ENCODE measurements around the gene ENO2.

The ENO2 gene

GRCh38 chr12:6965714-6966113 is 51.3 kb downstream of the ENO2 start:
- H3K36me3 ChIP-seq (ENCODE audit: insufficient read depth, low read length), result peaks cover 52% of the 10 kb centered on the region
- H2AFZ ChIP-seq (ENCODE audit: low read length), result no peak overlapping the region
- TF ChIP-seq CTCF (IDR thresholded peaks at IDR 0.05; ENCODE audit: low read length) (no peak), EZH2 (IDR thresholded peaks at IDR 0.05; ENCODE audit: borderline replicate concordance, low read length) (no peak)
- H3K4me3 ChIP-seq (ENCODE audit: low read depth, low read length, poor library complexity, severe bottlenecking), result no peak overlapping the region
- no peaks in the 10 kb centered on the region for H3K9me2 ChIP-seq (ENCODE audit: low read depth, low read length)
- H3K4me2 ChIP-seq (ENCODE audit: low read length), result no peak overlapping the region
- no peak overlapping the region for H3K9ac ChIP-seq (ENCODE audit: low read length)
- 0 out of 2 replicates have a peak, but pooled peaks cover 4% of the 10 kb centered on the region for H3F3A ChIP-seq (ENCODE audit: insufficient read depth, low read length)
- peaks cover 51% of the 10 kb centered on the region for H3K4me1 ChIP-seq (ENCODE audit: insufficient read depth, low read length, severe bottlenecking)
- H3K27ac ChIP-seq (ENCODE audit: low read depth, low read length, poor library complexity, severe bottlenecking), result peak overlapping the region; percentile 11
- H4K20me1 ChIP-seq (ENCODE audit: insufficient read depth, low read length), result no peaks in the 10 kb centered on the region
- H3K9me3 ChIP-seq (ENCODE audit: low read length), result no peaks in the 10 kb centered on the region
- H3K79me2 ChIP-seq (ENCODE audit: insufficient read depth, low read length), result peaks cover 7% of the 10 kb centered on the region; the same call in 1 of the 2 replicates
- no peaks in the 10 kb centered on the region for H3K27me3 ChIP-seq (ENCODE audit: insufficient read depth, low read length)

GRCh38 chr12:6966351-6966750 is 52.0 kb downstream of the ENO2 start:
- H3K9me2 ChIP-seq (ENCODE audit: low read depth, low read length), result no peaks in the 10 kb centered on the region
- peaks cover 46% of the 10 kb centered on the region for H3K4me1 ChIP-seq (ENCODE audit: insufficient read depth, low read length, severe bottlenecking)
- peaks cover 52% of the 10 kb centered on the region for H3K36me3 ChIP-seq (ENCODE audit: insufficient read depth, low read length)
- H3F3A ChIP-seq (ENCODE audit: insufficient read depth, low read length), result 0 out of 2 replicates have a peak, but pooled peaks cover 4% of the 10 kb centered on the region
- no peak overlapping the region for H3K9ac ChIP-seq (ENCODE audit: low read length)
- H3K9me3 ChIP-seq (ENCODE audit: low read length), result no peaks in the 10 kb centered on the region
- no peak overlapping the region for H3K4me3 ChIP-seq (ENCODE audit: low read depth, low read length, poor library complexity, severe bottlenecking)
- no peak overlapping the region for H3K4me2 ChIP-seq (ENCODE audit: low read length)
- no peaks in the 10 kb centered on the region for H3K27me3 ChIP-seq (ENCODE audit: insufficient read depth, low read length)
- no peak overlapping the region for H2AFZ ChIP-seq (ENCODE audit: low read length)
- H4K20me1 ChIP-seq (ENCODE audit: insufficient read depth, low read length), result no peaks in the 10 kb centered on the region
- H3K27ac ChIP-seq (ENCODE audit: low read depth, low read length, poor library complexity, severe bottlenecking), result no peak overlapping the region
- no peak for TF ChIP-seq EZH2 (IDR thresholded peaks at IDR 0.05; ENCODE audit: borderline replicate concordance, low read length)
- H3K79me2 ChIP-seq (ENCODE audit: insufficient read depth, low read length), result peaks cover 13% of the 10 kb centered on the region

GRCh38 chr12:6967651-6968100 is 53.3 kb downstream of the ENO2 start:
- Histone ChIP-seq H2AFZ (ENCODE audit: low read length) (no peak overlapping the region), H4K20me1 (ENCODE audit: insufficient read depth, low read length) (no peaks in the 10 kb centered on the region), H3K36me3 (ENCODE audit: insufficient read depth, low read length) (peaks cover 59% of the 10 kb centered on the region), H3K4me2 (ENCODE audit: low read length) (no peak overlapping the region), H3K9me3 (ENCODE audit: low read length) (no peaks in the 10 kb centered on the region), H3K27me3 (ENCODE audit: insufficient read depth, low read length) (no peaks in the 10 kb centered on the region), H3K9me2 (ENCODE audit: low read depth, low read length) (no peaks in the 10 kb centered on the region), H3K27ac (ENCODE audit: low read depth, low read length, poor library complexity, severe bottlenecking) (no peak overlapping the region), H3K9ac (ENCODE audit: low read length) (no peak overlapping the region), H3K4me3 (ENCODE audit: low read depth, low read length, poor library complexity, severe bottlenecking) (no peak overlapping the region), H3F3A (ENCODE audit: insufficient read depth, low read length) (0 out of 2 replicates have a peak, but pooled peaks cover 4% of the 10 kb centered on the region), H3K79me2 (ENCODE audit: insufficient read depth, low read length) (peaks cover 27% of the 10 kb centered on the region), H3K4me1 (ENCODE audit: insufficient read depth, low read length, severe bottlenecking) (peaks cover 47% of the 10 kb centered on the region)
- no peak for TF ChIP-seq EZH2 (IDR thresholded peaks at IDR 0.05; ENCODE audit: borderline replicate concordance, low read length)
- TF ChIP-seq CTCF (IDR thresholded peaks at IDR 0.05; ENCODE audit: low read length), result no peak

- TF ChIP-seq EZH2 (IDR thresholded peaks at IDR 0.05; ENCODE audit: borderline replicate concordance, low read length), result no peak
- no peak for TF ChIP-seq CTCF (IDR thresholded peaks at IDR 0.05; ENCODE audit: low read length)
- Histone ChIP-seq H2AFZ (ENCODE audit: low read length) (no peak overlapping the region), H3K9ac (ENCODE audit: low read length) (no peak overlapping the region; the same call in 1 of the 2 replicates), H3K9me3 (ENCODE audit: low read length) (no peaks in the 10 kb centered on the region), H3K4me1 (ENCODE audit: insufficient read depth, low read length, severe bottlenecking) (peaks cover 42% of the 10 kb centered on the region), H3F3A (ENCODE audit: insufficient read depth, low read length) (0 out of 2 replicates have a peak, but pooled peaks cover 4% of the 10 kb centered on the region), H4K20me1 (ENCODE audit: insufficient read depth, low read length) (no peaks in the 10 kb centered on the region), H3K27ac (ENCODE audit: low read depth, low read length, poor library complexity, severe bottlenecking) (no peak overlapping the region), H3K36me3 (ENCODE audit: insufficient read depth, low read length) (peaks cover 61% of the 10 kb centered on the region), H3K4me3 (ENCODE audit: low read depth, low read length, poor library complexity, severe bottlenecking) (peak overlapping the region; percentile 81), H3K79me2 (ENCODE audit: insufficient read depth, low read length) (peaks cover 29% of the 10 kb centered on the region), H3K9me2 (ENCODE audit: low read depth, low read length) (no peaks in the 10 kb centered on the region), H3K27me3 (ENCODE audit: insufficient read depth, low read length) (no peaks in the 10 kb centered on the region), H3K4me2 (ENCODE audit: low read length) (peak overlapping the region; percentile 81)
Observed at GRCh38 chr12:6968426-6968825, 54.0 kb downstream of the ENO2 start.
